ENCODE measurements around the gene CTDSP2.

GRCh38 chr12:57868221-57868620 lies 21.7 kb upstream of the CTDSP2 start:
- TF ChIP-seq POLR2A (IDR thresholded peaks at IDR 0.05), result no peak
- TF ChIP-seq CTCF (IDR thresholded peaks at IDR 0.05 in 4 of 5, conservative IDR thresholded peaks at IDR 0.05 in 1 of 5), result no peak
